ENCODE data around the gene KIF16B.

GRCh38 chr20:16262594-16262993 lies 310.7 kb downstream of the KIF16B start:
- TF ChIP-seq POLR2AphosphoS5 (IDR thresholded peaks at IDR 0.05; ENCODE audit: low read depth) = no peak
- TF ChIP-seq CTCF (conservative IDR thresholded peaks at IDR 0.05; ENCODE audit: low read depth in 2 of 2) = no peak
- TF ChIP-seq EZH2 (IDR thresholded peaks at IDR 0.05; ENCODE audit: low read depth, unreplicated experiment) = no peak
- TF ChIP-seq REST (IDR thresholded peaks at IDR 0.05; ENCODE audit: unreplicated experiment) = no peak
- no peak for TF ChIP-seq CREB1 (CRISPR knock-in tag; IDR thresholded peaks at IDR 0.05; ENCODE audit: low read depth)
- TF ChIP-seq JUNB (IDR thresholded peaks at IDR 0.05; ENCODE audit: unreplicated experiment) = no peak
- no peak for TF ChIP-seq EZH2phosphoT487 (IDR thresholded peaks at IDR 0.05; ENCODE audit: unreplicated experiment)
- TF ChIP-seq ETS1 (IDR thresholded peaks at IDR 0.05) = no peak
- TF ChIP-seq ZNF331 (CRISPR knock-in tag; IDR thresholded peaks at IDR 0.05; ENCODE audit: low read depth) = no peak
- TF ChIP-seq NANOG (IDR thresholded peaks at IDR 0.05; ENCODE audit: borderline replicate concordance) = no peak
- TF ChIP-seq STAT1 (IDR thresholded peaks at IDR 0.05; ENCODE audit: unreplicated experiment) = no peak
- TF ChIP-seq ZNF114 (CRISPR knock-in tag; IDR thresholded peaks at IDR 0.05) = no peak

Measured in GM23338 (cell line).